ENCODE data around the gene FEZ2.

Gene FEZ2

DNA sequence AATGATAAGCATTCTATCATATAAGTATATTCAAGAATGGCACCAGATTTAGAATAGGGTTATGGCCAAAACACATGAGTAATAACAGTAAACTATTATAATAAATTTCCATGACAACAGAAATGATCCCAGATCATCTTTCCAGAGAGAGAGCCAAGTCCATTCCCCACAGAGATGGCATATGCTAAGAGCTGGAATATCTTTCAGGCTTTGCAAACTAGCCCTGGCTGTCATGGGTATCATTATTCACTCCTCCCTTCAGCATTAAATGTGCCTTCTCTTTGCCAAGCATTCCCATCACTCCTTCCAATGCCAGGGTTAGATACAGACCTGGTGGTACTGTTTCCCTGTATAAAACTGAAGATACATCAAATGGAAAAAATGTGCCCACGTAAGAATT lies 10.9 kb downstream of the FEZ2 start:
- Histone ChIP-seq H3K9me3 (no peaks in the 10 kb centered on the region), H3K36me3 (peaks cover 17 to 42% (median 20%) of the 10 kb centered on the region in 3 donors), H3K4me1 (peaks cover 0 to 3% (median 0%) of the 10 kb centered on the region in 4 donors), H3K27ac (no peak overlapping the region), H3K27me3 (no peaks in the 10 kb centered on the region), H3K4me3 (no peak overlapping the region)
- TF ChIP-seq, protein P1, sequence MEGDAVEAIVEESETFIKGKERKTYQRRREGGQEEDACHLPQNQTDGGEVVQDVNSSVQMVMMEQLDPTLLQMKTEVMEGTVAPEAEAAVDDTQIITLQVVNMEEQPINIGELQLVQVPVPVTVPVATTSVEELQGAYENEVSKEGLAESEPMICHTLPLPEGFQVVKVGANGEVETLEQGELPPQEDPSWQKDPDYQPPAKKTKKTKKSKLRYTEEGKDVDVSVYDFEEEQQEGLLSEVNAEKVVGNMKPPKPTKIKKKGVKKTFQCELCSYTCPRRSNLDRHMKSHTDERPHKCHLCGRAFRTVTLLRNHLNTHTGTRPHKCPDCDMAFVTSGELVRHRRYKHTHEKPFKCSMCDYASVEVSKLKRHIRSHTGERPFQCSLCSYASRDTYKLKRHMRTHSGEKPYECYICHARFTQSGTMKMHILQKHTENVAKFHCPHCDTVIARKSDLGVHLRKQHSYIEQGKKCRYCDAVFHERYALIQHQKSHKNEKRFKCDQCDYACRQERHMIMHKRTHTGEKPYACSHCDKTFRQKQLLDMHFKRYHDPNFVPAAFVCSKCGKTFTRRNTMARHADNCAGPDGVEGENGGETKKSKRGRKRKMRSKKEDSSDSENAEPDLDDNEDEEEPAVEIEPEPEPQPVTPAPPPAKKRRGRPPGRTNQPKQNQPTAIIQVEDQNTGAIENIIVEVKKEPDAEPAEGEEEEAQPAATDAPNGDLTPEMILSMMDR (IDR thresholded peaks at IDR 0.05) = no peak
- no peak for DNase-seq
- intact Hi-C loops (cut with DNase I; ENCODE audit: low total_unique reads) = no loop called here

DNA sequence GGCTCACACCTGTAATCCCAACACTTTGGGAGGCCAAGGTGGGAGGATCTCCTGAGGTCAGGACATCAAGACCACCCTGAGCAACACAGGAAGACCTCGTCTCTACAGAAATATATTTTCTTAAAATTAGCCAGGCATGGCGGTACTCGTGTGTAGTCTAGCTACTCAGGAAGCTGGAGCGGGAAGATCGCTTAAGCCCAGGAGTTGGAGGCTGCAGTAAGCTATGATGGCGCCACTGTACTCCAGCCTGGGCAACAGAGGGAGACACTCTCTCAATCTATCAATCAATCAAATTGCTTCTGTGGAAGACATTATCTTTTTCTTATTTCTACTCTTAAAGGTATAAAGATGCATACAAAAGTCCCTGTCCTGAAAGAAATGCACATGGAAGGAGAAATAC lies 11.3 kb downstream of the FEZ2 start:
- peaks cover 0 to 3% (median 0%) of the 10 kb centered on the region in 4 donors for H3K4me1 ChIP-seq
- peaks cover 17 to 42% (median 22%) of the 10 kb centered on the region in 3 donors for H3K36me3 ChIP-seq

DNA sequence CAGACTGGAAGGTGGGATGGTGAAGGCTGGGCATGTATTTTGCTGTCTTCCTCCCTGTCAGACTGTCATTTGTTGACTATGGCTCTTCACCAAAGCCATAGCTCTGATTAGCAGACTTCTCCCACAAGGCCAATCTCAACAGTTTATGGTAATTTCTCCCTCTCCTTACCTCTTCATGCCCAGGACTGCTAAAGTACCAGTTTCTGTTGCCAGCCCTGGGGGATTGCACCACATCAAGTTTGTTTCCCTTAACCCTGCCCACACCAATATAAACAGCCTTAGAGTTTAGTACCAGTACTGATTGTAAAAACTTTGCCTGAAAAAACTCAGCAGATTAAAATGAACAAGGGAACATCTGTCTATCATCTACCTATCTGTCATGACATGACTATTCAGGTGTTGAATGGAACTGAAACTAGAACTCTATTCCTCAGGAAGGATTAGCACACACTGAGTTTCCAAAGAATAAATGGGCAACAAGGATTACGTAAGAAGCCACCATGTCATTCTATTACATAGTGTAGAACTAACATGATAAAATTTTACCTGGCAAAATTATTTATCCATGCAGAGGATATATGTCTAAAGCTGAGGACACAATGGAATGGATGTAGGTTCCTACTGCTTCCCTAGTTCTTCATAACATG lies 13.7 kb downstream of the FEZ2 start:
- no peak overlapping the region for H3K27ac ChIP-seq
- H3K9me3 ChIP-seq = no peaks in the 10 kb centered on the region
- H3K4me3 ChIP-seq = no peak overlapping the region
- TF ChIP-seq, protein P1 (IDR thresholded peaks at IDR 0.05) = no peak
- DNase-seq = no peak
- H3K36me3 ChIP-seq = peaks cover 34 to 55% (median 39%) of the 10 kb centered on the region in 3 donors
- peaks cover 0 to 2% (median 0%) of the 10 kb centered on the region in 4 donors for H3K4me1 ChIP-seq
- no peaks in the 10 kb centered on the region for H3K27me3 ChIP-seq
- intact Hi-C loops (cut with DNase I; ENCODE audit: low total_unique reads) = no loop called here

More for the DNA sequence above, 11.3 kb downstream of the FEZ2 start:
- Histone ChIP-seq H3K4me3 (no peak overlapping the region), H3K27ac (no peak overlapping the region), H3K27me3 (no peaks in the 10 kb centered on the region), H3K9me3 (no peaks in the 10 kb centered on the region)
- no peak for DNase-seq
- intact Hi-C loops (cut with DNase I; ENCODE audit: low total_unique reads) = no loop called here
- TF ChIP-seq, protein P1 (IDR thresholded peaks at IDR 0.05) = no peak

DNA sequence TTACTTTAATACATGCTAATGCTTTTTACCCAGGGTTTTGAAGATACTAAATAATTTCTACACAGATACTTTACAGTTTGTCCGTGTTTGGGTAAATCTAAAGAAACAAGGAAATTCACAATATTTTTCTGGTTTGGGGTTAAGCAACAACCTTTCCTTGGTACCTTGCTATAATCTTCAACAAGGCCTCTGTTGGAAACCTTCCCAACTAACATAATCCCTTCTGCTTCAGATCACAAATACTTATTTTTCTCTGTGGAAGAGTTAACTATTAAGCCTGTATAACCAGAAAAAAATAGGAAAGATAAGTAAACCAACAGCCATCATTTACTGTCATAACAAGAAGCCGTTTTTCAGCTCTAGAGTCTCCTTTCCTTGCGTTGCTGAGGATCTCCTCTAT lies 15.0 kb downstream of the FEZ2 start:
- TF ChIP-seq, protein P1 (IDR thresholded peaks at IDR 0.05) = no peak
- intact Hi-C loops (cut with DNase I; ENCODE audit: low total_unique reads) = no loop called here
- H3K27ac ChIP-seq = no peak overlapping the region
- DNase-seq = no peak
- no peaks in the 10 kb centered on the region for H3K9me3 ChIP-seq
- H3K4me1 ChIP-seq = no peaks in the 10 kb centered on the region
- peaks cover 39 to 64% (median 52%) of the 10 kb centered on the region in 3 donors for H3K36me3 ChIP-seq
- H3K27me3 ChIP-seq = no peaks in the 10 kb centered on the region
- H3K4me3 ChIP-seq = no peak overlapping the region

DNA sequence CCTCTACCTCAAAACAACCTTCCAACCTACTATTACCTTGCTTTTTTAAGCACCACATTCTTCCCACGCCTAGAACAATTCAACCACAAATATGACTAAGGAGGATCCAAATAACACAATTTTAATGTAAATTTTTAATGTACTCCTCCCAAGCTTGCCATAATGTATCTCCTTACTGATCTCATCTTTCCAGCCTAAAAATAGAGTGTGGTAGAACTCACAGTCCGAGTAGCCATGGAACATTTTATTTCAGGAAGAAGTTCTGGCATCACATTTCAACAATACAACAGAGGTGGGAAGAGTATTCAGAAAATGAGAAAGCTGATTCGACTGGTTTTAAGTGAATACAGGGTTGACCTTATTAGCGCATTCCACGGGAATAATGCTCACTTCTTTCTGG lies 15.4 kb downstream of the FEZ2 start:
- Histone ChIP-seq H3K4me3 (no peak overlapping the region), H3K36me3 (peaks cover 40 to 64% (median 56%) of the 10 kb centered on the region in 3 donors), H3K9me3 (no peaks in the 10 kb centered on the region), H3K27ac (no peak overlapping the region), H3K27me3 (no peaks in the 10 kb centered on the region), H3K4me1 (no peaks in the 10 kb centered on the region)
- DNase-seq = no peak
- TF ChIP-seq, protein P1 (IDR thresholded peaks at IDR 0.05) = no peak
- intact Hi-C loops (cut with DNase I; ENCODE audit: low total_unique reads) = no loop called here
